GM13976 (cell line): Measurements from ENCODE around the gene CASP1.

ENCODE experiments used
- DNase-seq: peaks from one replicate; pipeline ENCODE4 v3.0.0; 2012; ENCODE audit warnings: low spot score
- in situ Hi-C: fragments of 300-500 bp; cut with MboI; formaldehyde crosslinking; loops from one replicate; pipeline ENCODE4 v1.12.0; 2022; ENCODE audit warnings: low sequenced_read_pairs, mixed read lengths, inconsistent platforms; ENCODE audit not compliant: unreplicated experiment
- TF ChIP-seq, protein P1 (sequence below): IDR thresholded peaks from 2 replicates; pipeline ENCODE4 v1.5.1; 2012; ENCODE audit warnings: borderline replicate concordance, mild to moderate bottlenecking; ENCODE audit not compliant: insufficient read depth; ENCODE audit errors: extremely low read depth, missing control alignments, control extremely low read depth

CASP1 gene

DNA sequence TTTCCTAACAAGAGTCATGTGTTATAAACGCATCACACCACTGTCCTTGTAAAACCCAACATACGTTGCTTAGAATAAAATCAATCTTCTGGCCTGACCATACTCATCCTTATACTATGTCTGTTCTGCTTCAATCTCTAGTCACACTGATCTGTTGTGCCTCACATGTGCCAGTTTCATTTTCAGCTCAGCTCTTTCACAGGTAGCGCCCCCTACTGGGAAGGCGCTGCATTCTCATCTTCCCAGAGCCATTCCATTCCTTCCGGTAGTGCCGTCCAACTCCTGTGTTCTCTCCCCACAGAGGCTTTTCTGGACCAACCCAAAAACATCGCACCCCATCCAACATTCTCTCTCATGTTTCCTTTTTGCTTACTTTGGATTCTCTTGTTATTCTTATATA lies 34.1 kb downstream of the CASP1 start:
- TF ChIP-seq, protein P1, sequence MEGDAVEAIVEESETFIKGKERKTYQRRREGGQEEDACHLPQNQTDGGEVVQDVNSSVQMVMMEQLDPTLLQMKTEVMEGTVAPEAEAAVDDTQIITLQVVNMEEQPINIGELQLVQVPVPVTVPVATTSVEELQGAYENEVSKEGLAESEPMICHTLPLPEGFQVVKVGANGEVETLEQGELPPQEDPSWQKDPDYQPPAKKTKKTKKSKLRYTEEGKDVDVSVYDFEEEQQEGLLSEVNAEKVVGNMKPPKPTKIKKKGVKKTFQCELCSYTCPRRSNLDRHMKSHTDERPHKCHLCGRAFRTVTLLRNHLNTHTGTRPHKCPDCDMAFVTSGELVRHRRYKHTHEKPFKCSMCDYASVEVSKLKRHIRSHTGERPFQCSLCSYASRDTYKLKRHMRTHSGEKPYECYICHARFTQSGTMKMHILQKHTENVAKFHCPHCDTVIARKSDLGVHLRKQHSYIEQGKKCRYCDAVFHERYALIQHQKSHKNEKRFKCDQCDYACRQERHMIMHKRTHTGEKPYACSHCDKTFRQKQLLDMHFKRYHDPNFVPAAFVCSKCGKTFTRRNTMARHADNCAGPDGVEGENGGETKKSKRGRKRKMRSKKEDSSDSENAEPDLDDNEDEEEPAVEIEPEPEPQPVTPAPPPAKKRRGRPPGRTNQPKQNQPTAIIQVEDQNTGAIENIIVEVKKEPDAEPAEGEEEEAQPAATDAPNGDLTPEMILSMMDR: peak; percentile 83
- in situ Hi-C loops: no loop called here
- peak; percentile 28 for DNase-seq

DNA sequence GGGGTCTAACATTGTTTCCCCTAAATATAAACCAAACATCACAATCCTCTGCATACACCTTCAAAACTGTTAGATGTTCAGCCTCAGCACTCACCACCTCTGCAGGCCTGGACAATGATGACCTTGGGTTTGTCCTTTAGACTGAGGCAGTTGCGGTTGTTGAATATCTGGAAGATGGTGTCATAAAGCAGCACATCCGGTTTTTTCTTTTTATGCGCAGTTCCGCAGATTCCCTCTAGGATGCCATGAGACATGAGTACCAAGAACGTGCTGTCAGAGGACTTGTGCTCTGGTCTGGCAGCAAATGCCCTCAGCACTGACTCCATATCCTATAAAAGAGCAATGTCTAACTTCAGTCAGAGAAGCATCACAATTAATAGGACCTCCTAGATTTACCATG lies 34.8 kb downstream of the CASP1 start:
- no peak for DNase-seq
- TF ChIP-seq, protein P1: no peak
- in situ Hi-C loops: no loop called here

DNA sequence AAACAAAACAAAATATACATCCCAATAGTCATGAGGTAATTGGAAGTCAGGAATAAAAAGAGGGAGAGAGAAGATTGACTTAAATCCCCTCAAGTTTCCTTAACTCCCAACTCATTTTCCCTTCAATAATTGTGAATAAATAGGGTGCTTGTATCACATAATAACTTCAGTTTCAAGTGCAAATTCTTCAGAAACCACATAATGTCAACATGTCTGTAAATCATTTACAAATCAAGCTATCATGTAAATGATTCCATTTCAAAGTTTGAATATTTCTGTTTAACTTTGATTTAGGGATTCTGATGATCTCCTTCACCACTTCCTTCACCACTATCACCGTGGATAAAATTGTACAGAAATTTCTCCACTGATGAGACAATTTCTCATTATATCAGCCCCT lies 35.2 kb downstream of the CASP1 start:
- TF ChIP-seq, protein P1: no peak
- no peak for DNase-seq
- in situ Hi-C loops: no loop called here

DNA sequence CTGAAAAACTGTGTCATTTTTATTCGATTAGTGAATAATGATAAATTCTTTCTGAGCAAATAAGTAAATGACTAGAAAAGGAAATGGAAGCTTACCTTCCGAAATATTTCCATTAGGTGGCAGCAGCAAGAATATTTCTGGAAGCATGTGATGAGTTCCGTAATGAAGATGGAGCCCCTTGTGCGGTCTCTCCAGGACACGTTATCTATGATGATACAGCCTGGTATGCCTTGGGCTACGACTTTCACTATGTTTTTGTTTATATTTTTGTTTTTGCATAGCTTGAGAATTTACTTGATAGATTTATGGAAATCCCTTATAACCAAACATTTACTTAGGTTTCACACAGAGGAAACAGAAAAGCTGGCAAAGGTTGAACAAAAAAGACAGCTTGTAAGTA lies 37.7 kb downstream of the CASP1 start:
- in situ Hi-C loops: no loop called here
- TF ChIP-seq, protein P1: no peak
- no peak for DNase-seq

DNA sequence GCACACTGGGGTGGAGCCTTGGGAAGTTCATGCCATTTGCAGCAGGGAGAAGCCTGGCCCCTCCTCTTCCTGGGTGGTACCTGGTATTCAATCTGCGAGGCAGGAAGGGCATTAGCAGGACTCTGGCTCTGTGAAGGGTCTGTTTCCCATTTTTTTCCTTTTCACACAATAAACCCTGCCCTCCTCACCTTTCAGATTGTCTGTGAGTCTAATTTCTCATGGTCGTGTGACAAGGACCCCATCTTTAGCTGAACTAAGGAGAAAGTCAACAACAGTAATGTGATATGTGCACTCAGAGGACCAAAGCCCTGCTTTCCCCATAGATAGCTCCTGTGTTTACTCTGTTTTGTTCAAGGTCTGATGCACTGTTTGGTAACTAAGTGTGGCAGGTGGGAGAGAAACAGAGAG lies 39.9 kb downstream of the CASP1 start:
- in situ Hi-C loops: no loop called here
- no peak for DNase-seq
- TF ChIP-seq, protein P1: no peak

DNA sequence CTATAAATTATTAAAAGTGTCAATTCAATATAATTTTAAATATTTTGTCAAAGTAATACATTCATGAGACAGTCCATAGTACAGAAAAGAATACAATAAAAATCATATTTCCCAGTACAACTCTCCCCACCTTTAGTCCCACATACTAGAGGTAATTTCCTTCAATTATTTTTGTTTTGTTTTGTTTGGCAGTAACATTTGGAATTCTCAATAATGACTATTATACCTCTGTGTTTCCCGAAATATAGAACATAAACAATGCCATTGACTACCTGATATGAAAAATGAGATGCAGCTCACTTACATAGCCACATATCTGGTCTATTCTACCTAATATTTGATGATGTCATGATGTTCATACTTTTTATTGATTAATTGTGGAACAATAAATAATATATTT lies 42.2 kb downstream of the CASP1 start:
- no peak for DNase-seq
- TF ChIP-seq, protein P1: no peak
- in situ Hi-C loops: no loop called here

DNA sequence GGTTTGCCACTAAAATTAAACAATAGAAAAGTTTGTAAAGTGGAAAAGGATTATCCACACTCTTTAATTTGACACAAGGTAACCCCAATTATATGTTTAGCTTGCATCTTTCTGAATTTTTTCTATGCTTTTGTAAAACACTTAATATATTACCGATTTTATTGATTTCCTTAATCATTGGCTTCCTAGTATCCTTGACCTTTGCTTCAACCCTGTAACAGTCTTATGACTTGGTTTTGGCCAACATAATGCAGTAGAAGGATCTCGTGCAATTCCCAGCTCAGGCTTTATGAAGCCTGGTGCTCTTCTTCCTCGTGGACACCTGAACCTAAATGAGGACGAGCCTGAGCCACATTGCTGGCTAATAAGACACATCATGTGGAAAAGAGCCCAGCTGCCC lies 43.0 kb downstream of the CASP1 start:
- DNase-seq: no peak
- TF ChIP-seq, protein P1: no peak
- in situ Hi-C loops: no loop called here
